ENCODE data around the gene WBP1L. TPM values are rescaled to one million over a fixed set of nuclear protein-coding genes. Genes with fewer than 3 reads are reported as not detected.
"Not testable (repeated sequence)": the region's sequence is repeated elsewhere in the genome, so short reads cannot be mapped to it uniquely, and the experiment has no call there.

Gene WBP1L
- polyA plus RNA-seq, 10 donors: 33.3 to 51.4 (median 42.2) TPM

GRCh38 chr10:102832987-102833386 is 89.2 kb downstream of the WBP1L start:
- DNase-seq: no peak

DNA sequence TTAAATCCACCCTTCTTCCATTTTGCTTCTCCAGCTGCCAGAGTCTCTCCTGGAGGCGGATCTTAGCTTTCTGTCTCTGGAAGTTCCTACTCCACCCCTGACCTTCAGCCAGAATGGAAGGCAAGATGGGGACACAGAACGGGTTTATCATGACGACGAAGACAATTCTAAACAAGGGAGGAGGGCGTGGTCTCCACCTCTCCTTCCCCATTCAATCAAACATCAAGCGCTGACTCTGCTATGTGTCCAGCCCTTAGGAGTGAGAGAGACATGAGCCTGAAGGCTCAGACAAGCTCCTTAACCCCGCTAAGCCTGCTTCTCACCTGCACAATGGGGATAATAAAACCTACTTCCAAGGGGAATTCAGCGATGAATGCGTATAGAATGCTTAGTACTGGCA is 90.4 kb downstream of the WBP1L start:
- DNase-seq: no peak

DNA sequence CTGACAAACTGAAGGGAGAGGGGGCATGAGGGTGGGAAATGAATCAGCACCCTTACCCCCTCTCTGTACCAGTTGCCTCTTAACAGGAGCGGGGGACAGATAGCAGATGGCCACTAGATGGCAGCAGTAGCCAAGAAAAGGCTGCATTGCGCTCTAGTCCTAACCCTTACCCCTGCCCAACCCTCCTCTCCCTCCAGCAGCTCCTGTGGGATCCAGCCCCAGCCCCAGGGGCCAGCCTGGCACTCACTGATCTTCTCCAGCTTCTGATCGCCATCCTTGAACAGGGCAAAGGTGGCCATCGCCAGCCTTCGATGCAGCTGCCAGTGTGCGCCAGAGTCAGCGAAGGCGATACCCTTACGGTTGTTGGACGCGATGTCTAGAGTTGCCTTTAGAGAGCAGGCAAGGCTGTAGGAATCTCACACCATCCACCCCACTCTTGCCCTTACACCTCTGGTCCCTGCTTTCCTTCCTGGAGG is 91.3 kb downstream of the WBP1L start:
- peak; percentile 63 to 85 (median 80) for DNase-seq

DNA sequence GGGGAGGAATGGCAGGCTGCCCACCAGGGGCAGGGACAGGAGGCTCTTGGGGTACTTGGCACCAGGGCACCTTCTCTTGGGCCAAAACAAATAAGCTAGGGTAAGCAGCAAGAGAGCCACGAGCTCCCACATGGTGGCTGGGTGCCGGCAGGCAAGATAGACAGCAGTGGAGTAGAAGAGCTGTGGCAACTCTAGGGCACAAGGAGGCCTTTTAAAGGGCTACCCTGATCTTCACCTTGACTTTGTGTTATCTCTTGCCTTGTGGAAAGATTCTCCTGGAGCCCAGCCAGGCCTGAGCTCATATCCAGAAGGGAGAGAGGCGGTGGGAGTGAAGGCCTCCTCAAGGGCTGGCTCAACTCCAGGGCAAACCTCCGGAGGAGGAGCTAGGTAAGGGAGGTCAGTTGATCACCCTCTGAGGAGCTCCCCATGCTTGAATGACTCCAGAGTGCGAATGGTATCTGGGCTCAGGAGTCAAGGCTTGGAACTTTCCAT is 93.5 kb downstream of the WBP1L start, which contains the start of gene CYP17A1:
Gene CYP17A1, minus strand, starts transcription at position 184 of the 492 bp plus-strand sequence. Its CDS starts 52 bp downstream, at position 132.
- peak in 1 of 3 donors; percentile 18 for DNase-seq

- not testable (repeated sequence) for DNase-seq
These were observed 94.7 kb downstream of the WBP1L start for GRCh38 chr10:102838276-102838927.

- DNase-seq: no peak
These were observed 98.1 kb downstream of the WBP1L start for GRCh38 chr10:102841827-102842345.

DNA sequence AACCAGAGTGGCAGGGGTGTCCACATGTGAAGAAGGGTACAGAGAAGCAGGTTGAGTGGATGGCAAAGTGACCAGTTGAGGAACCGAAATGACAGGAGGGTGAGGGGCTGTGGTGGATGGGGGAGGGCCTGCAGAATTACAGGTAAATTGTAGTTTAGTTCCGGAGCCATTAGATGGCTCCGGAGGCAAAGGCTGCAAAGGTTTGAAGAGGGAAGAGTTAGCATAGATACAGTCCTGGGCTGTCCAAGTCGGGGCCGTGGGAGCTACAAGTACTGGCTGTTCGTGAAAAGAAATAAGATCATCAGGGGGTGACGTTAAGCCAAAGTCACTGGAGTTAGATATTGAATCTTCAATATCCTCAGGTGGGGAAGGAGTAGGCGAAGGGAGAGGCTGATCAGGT is 99.4 kb downstream of the WBP1L start:
- not testable (repeated sequence) for DNase-seq

DNA sequence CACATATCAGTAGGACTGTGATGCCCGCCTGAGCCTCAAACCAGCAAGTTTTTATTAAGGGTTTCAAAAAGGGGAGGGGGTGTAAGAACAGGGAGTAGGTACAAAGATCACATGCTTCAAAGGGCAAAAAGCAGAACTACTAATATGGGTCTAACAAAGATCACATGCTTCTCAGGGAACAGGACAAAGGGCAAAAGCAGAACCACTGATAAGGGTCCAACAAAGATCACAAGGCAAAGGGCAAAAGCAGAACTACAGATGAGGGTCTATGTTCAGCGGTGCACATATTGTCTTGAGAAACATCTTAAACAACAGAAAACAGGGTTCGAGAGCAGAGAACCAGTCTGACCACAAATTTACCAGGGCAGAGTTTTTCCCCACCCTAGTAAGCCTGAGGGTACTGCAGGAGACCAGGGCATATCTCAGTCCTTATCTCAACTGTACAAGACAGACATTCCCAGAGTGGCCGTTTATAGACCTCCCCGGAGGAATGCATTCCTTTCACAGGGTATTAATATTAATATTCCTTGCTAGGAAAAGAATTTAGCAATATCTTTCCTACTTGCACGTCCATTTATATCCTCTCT is 100.5 kb downstream of the WBP1L start:
- not testable (repeated sequence) for DNase-seq

DNA sequence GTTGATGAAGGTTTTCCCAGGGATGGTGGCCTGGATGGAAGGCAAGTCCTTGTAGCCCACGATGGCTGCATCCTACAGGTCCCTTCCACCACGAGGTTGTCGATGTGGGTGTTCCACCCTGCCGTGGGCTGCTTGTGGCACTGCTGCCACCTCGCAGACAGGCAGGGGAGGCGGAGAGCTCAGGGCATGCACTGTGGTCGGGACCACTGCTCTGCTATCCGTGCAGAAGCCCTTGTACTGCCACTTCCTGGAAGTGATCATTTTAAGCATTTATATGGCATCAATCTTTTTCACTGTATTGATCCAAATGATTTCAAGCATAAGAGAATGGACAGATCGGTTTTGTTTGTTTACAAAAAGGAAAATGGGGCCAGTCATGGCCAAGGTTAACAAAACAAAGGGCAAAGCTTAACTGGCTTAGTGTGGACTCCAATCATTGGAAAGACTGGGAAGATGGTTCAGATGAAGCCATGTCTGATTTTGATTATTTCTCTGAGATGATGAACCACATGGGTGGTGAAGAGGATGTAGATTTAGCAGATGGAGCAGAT is 101.7 kb downstream of the WBP1L start:
- no peak for DNase-seq

DNA sequence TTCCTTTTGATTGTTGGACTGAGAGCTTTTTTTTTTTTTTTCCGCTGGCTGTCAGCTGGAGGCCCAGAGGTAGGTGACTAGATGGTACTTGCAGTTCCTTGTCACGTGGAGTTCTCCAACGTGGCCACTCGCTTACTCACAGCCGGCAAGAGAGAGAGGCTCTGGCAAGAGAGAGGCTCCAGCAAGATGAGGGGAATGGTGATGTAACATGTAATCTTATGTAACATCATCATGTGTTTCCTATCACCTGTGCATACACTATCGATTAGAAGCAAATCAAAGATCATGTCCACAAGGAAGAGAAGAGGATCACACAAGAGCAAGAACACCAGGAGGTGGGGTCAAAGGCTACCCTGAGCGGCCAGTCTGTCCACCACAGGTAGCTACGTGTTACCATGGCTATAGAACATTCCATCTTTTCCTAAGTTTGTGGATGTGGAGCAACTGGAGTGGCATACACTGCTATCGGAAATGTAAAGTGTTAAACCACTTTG is 106.3 kb downstream of the WBP1L start:
- DNase-seq: no peak

DNA sequence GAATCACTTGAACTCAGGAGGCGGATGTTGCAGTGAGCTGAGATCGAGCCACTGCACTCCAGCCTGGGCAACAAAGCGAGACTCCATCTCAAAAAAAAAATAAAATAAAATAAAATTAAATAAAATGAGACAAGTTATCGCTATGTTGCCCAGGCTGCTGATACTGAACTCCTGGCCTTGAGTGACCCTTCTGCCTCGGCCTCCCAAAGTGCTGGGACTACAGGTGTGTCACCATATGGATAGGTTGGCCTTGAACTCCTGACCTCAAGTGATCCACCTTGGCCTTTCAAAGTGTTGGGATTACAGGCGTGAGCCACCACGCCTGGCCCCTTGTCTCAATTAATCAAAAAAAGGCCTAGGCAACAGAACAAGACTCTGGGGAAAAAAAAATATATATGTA is 109.5 kb downstream of the WBP1L start:
- not testable (repeated sequence) for DNase-seq

DNA sequence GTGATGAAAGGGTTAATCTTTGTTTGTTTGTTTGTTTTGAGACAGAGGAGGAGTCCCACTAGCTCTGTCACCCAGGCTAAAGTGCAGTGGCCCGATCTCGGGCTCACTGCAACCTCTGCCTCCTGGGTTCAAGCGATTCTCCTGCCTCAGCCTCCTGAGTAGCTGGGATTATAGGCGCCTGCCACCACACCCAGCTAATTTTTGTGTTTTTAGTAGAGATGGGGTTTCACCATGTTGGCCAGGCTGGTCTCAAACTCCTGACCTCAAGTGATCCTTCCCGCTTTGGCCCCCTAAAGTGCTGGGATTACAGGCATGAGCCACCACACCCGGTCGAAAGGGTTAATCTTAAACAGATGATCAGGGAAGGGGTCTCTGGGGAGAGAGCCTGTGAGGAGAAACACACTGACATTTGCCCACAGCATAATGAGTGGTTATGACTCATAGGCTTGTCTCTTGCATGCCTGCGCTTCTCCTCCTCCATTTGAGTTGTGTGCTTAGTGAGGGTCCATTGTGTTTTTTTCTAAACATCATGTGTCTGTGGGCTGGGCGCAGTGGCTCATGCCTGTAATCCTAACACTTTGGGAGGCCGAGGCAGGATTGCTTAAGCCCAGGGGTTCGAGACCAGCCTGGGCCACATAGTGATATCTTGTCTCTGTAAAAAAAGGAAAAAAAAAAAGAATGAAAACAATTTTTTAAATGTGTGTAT is 112.1 kb downstream of the WBP1L start:
- peak in 1 of 3 donors; percentile 95 for DNase-seq

GRCh38 chr10:102856758-102857424 is 113.1 kb downstream of the WBP1L start:
- no peak for DNase-seq

DNA sequence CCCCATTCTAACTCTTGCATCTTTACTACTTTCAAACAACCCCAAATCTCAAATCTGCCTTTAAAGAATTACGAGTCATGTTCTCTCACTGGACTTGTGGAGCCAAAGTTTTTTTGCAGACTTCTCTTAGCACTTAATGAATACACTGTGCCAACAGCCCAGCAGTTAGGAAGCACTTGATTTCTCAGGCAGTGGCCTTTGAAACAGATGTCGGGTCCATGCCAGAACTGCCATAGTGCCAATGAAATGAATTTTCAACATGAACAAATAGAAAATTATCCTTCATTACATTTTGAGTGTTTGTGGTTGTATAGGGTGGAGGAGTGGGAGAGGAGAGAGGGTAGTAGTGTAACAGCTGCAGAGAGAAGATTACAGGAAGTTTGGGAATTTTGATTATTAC is 116.2 kb downstream of the WBP1L start:
- DNase-seq: no peak

DNA sequence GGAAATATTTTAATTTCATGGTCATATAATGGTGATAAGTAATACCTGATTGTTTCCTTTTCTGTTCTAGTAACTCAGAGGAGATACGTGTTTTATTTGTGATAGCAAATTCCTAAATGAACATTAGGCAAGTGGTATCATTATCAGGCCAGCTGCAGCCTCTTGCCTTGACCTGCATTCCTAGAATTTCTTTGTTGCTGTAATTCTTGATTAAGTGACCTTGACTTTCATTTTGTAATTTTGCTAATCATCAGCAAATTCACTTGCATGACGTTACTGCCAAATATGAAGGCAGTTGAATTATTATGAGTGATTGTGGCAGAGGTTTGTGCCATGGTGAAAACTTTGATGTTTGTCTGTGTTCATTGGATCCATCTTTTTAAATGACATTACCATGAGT is 119.9 kb downstream of the WBP1L start:
- no peak for DNase-seq

- no peak for DNase-seq
These were observed 121.9 kb downstream of the WBP1L start for GRCh38 chr10:102865620-102866019.

Other genes starting within 250 kb of the WBP1L start
- gene ACTR1A, start 241.2 kb upstream of the WBP1L start, polyA plus RNA-seq (ENCODE audit: insufficient read length in 10 of 10): 100 to 1,000 TPM in 1 of 10 donors, 10 to 100 TPM in 9; 72.6 to 104 (median 79.8) TPM
- gene SUFU, start 240.0 kb upstream of the WBP1L start, polyA plus RNA-seq (ENCODE audit: insufficient read length in 10 of 10): 10 to 100 TPM; 11.0 to 18.5 (median 14.5) TPM
- 10 to 100 TPM; 67.0 to 87.1 (median 74.8) TPM for gene TRIM8, start 99.5 kb upstream of the WBP1L start, polyA plus RNA-seq (ENCODE audit: insufficient read length in 10 of 10)
- 10 to 100 TPM; 11.3 to 15.8 (median 13.3) TPM for gene ARL3, start 29.6 kb upstream of the WBP1L start, polyA plus RNA-seq (ENCODE audit: insufficient read length in 10 of 10)
- 1 to 10 TPM; 3.9 to 9.8 (median 5.1) TPM for gene SFXN2, start 29.3 kb upstream of the WBP1L start, polyA plus RNA-seq (ENCODE audit: insufficient read length in 10 of 10)
- 1 to 10 TPM in 6 of 10 donors, under 1 TPM in 4; 0.15 to 3.6 (median 1.1) TPM for gene CYP17A1, start 93.5 kb downstream of the WBP1L start, polyA plus RNA-seq (ENCODE audit: insufficient read length in 10 of 10)
- 10 to 100 TPM; 21.6 to 31.5 (median 27.4) TPM for gene BORCS7, start 110.3 kb downstream of the WBP1L start, polyA plus RNA-seq (ENCODE audit: insufficient read length in 10 of 10)
- 10 to 100 TPM in 4 of 10 donors, 1 to 10 TPM in 6; 5.2 to 13.4 (median 9.1) TPM for gene AS3MT, start 125.5 kb downstream of the WBP1L start, polyA plus RNA-seq (ENCODE audit: insufficient read length in 10 of 10)
- 1 to 10 TPM; 2.2 to 3.7 (median 3.1) TPM for gene CNNM2, start 174.3 kb downstream of the WBP1L start, polyA plus RNA-seq (ENCODE audit: insufficient read length in 10 of 10)

All from muscle of back (tissue), 11 donors.